ENCODE measurements around the gene COL24A1.
"Not testable (repeated sequence)": the region's sequence is repeated elsewhere in the genome, so short reads cannot be mapped to it uniquely, and the experiment has no call there.

The COL24A1 gene

DNA sequence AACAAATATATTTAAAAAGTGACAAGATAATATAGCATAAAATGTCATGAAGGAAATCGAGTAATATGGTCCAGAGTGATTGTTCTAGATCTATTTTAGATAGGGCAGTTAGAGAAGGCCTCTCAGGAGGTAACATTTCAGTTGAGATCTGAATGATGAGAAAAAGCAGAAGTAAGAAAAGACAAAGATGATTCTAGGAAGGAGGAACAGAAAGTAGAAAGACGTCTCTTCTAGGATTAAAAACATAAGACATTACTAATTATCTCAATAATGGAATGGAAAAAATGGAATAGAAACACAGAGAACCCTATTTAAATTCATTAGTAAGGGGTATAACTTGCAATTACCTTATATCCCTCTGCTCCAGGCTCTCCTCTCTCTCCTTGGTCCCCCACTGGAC, 318.3 kb downstream of the COL24A1 start:
- H3K9ac ChIP-seq (ENCODE audit: low read length) = no peak overlapping the region
- no peak overlapping the region for H3K4me3 ChIP-seq (ENCODE audit: low read depth, low read length, poor library complexity, severe bottlenecking)
- H3K4me2 ChIP-seq (ENCODE audit: low read length) = no peak overlapping the region
- H3K27ac ChIP-seq (ENCODE audit: low read depth, low read length, poor library complexity, severe bottlenecking) = no peak overlapping the region
- no peaks in the 10 kb centered on the region for H3K36me3 ChIP-seq (ENCODE audit: insufficient read depth, low read length)
- no peaks in the 10 kb centered on the region for H3K9me3 ChIP-seq (ENCODE audit: low read length)
- H3F3A ChIP-seq (ENCODE audit: insufficient read depth, low read length) = no peaks in the 10 kb centered on the region
- no peaks in the 10 kb centered on the region for H3K4me1 ChIP-seq (ENCODE audit: insufficient read depth, low read length, severe bottlenecking)
- no peaks in the 10 kb centered on the region for H4K20me1 ChIP-seq (ENCODE audit: insufficient read depth, low read length)
- H3K79me2 ChIP-seq (ENCODE audit: insufficient read depth, low read length) = no peaks in the 10 kb centered on the region
- no peaks in the 10 kb centered on the region for H3K9me2 ChIP-seq (ENCODE audit: low read depth, low read length)
- TF ChIP-seq EZH2 (IDR thresholded peaks at IDR 0.05; ENCODE audit: borderline replicate concordance, low read length) = no peak
- TF ChIP-seq, protein P1, sequence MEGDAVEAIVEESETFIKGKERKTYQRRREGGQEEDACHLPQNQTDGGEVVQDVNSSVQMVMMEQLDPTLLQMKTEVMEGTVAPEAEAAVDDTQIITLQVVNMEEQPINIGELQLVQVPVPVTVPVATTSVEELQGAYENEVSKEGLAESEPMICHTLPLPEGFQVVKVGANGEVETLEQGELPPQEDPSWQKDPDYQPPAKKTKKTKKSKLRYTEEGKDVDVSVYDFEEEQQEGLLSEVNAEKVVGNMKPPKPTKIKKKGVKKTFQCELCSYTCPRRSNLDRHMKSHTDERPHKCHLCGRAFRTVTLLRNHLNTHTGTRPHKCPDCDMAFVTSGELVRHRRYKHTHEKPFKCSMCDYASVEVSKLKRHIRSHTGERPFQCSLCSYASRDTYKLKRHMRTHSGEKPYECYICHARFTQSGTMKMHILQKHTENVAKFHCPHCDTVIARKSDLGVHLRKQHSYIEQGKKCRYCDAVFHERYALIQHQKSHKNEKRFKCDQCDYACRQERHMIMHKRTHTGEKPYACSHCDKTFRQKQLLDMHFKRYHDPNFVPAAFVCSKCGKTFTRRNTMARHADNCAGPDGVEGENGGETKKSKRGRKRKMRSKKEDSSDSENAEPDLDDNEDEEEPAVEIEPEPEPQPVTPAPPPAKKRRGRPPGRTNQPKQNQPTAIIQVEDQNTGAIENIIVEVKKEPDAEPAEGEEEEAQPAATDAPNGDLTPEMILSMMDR (IDR thresholded peaks at IDR 0.05; ENCODE audit: low read length) = no peak
- no peak overlapping the region for H2AFZ ChIP-seq (ENCODE audit: low read length)
- no peaks in the 10 kb centered on the region for H3K27me3 ChIP-seq (ENCODE audit: insufficient read depth, low read length)

DNA sequence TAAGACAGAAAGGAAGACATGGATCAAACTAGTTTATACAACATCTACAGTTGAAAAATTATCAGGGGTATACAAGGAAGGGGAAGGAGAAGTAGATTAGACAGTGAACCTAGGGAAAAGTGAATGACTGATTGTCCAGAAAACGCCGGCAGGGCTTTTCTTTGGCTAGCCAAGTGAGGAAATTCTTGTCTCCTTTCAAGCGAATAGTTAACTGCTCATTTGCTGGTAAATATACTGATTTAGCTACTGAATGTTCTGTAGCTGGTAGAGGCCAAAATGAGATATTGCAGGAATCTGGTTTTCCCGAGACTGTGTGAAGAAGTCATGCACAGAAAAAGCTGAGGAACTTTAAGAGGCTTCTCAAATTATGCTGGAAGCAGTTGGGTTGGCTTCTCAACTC, 319.8 kb downstream of the COL24A1 start:
- Histone ChIP-seq H3K27me3 (ENCODE audit: insufficient read depth, low read length) (no peaks in the 10 kb centered on the region), H3K4me3 (ENCODE audit: low read depth, low read length, poor library complexity, severe bottlenecking) (no peak overlapping the region), H4K20me1 (ENCODE audit: insufficient read depth, low read length) (no peaks in the 10 kb centered on the region), H3K9ac (ENCODE audit: low read length) (no peak overlapping the region), H3K4me1 (ENCODE audit: insufficient read depth, low read length, severe bottlenecking) (no peaks in the 10 kb centered on the region), H3K9me2 (ENCODE audit: low read depth, low read length) (no peaks in the 10 kb centered on the region), H3F3A (ENCODE audit: insufficient read depth, low read length) (no peaks in the 10 kb centered on the region), H3K4me2 (ENCODE audit: low read length) (no peak overlapping the region), H2AFZ (ENCODE audit: low read length) (no peak overlapping the region), H3K27ac (ENCODE audit: low read depth, low read length, poor library complexity, severe bottlenecking) (no peak overlapping the region), H3K79me2 (ENCODE audit: insufficient read depth, low read length) (no peaks in the 10 kb centered on the region), H3K36me3 (ENCODE audit: insufficient read depth, low read length) (no peaks in the 10 kb centered on the region), H3K9me3 (ENCODE audit: low read length) (no peaks in the 10 kb centered on the region)
- TF ChIP-seq EZH2 (IDR thresholded peaks at IDR 0.05; ENCODE audit: borderline replicate concordance, low read length) = no peak
- TF ChIP-seq, protein P1 (IDR thresholded peaks at IDR 0.05; ENCODE audit: low read length) = no peak

DNA sequence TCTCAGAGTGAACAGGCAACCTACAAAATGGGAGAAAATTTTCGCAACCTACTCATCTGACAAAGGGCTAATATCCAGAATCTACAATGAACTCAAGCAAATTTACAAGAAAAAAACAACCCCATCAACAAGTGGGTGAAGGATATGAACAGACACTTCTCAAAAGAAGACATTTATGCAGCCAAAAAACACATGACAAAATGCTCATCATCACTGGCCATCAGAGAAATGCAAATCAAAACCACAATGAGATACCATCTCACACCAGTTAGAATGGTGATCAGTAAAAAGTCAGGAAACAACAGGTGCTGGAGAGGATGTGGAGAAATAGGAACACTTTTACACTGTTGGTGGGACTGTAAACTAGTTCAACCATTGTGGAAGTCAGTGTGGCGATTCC, 323.4 kb downstream of the COL24A1 start:
- not testable (repeated sequence) for H3K9me2 ChIP-seq (ENCODE audit: low read depth, low read length); H3K27ac ChIP-seq (ENCODE audit: low read depth, low read length, poor library complexity, severe bottlenecking); H3K9me3 ChIP-seq (ENCODE audit: low read length); H3K4me3 ChIP-seq (ENCODE audit: low read depth, low read length, poor library complexity, severe bottlenecking); H2AFZ ChIP-seq (ENCODE audit: low read length); H3F3A ChIP-seq (ENCODE audit: insufficient read depth, low read length); H3K4me1 ChIP-seq (ENCODE audit: insufficient read depth, low read length, severe bottlenecking); H3K4me2 ChIP-seq (ENCODE audit: low read length); H3K27me3 ChIP-seq (ENCODE audit: insufficient read depth, low read length); H3K36me3 ChIP-seq (ENCODE audit: insufficient read depth, low read length); H3K9ac ChIP-seq (ENCODE audit: low read length); H4K20me1 ChIP-seq (ENCODE audit: insufficient read depth, low read length); H3K79me2 ChIP-seq (ENCODE audit: insufficient read depth, low read length)

DNA sequence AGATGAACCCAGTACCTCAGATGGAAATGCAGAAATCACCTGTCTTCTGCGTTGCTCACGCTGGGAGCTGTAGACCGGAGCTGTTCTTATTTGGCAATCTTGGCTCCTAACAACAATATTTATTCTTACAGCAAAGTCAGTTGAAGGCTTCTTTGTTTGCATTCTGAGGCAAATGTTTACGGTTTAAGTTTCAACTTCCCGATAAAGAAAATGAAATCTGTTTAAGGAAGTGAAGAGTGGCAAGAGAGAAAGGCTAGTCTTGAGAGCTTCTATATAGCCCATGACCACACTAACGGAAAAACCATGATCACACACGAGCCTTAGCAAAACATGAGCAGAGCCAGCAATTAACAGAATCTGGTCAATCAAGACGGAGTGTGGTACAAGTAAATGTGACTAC, 325.7 kb downstream of the COL24A1 start:
- H3K4me2 ChIP-seq (ENCODE audit: low read length) = no peak overlapping the region
- TF ChIP-seq EZH2 (IDR thresholded peaks at IDR 0.05; ENCODE audit: borderline replicate concordance, low read length) = no peak
- TF ChIP-seq, protein P1 (IDR thresholded peaks at IDR 0.05; ENCODE audit: low read length) = no peak
- H2AFZ ChIP-seq (ENCODE audit: low read length) = no peak overlapping the region
- H3K36me3 ChIP-seq (ENCODE audit: insufficient read depth, low read length) = no peaks in the 10 kb centered on the region
- H3K27me3 ChIP-seq (ENCODE audit: insufficient read depth, low read length) = no peaks in the 10 kb centered on the region
- H3K4me3 ChIP-seq (ENCODE audit: low read depth, low read length, poor library complexity, severe bottlenecking) = no peak overlapping the region
- no peaks in the 10 kb centered on the region for H3K9me3 ChIP-seq (ENCODE audit: low read length)
- H3F3A ChIP-seq (ENCODE audit: insufficient read depth, low read length) = no peaks in the 10 kb centered on the region
- H4K20me1 ChIP-seq (ENCODE audit: insufficient read depth, low read length) = no peaks in the 10 kb centered on the region
- H3K27ac ChIP-seq (ENCODE audit: low read depth, low read length, poor library complexity, severe bottlenecking) = no peak overlapping the region
- H3K4me1 ChIP-seq (ENCODE audit: insufficient read depth, low read length, severe bottlenecking) = no peaks in the 10 kb centered on the region
- no peak overlapping the region for H3K9ac ChIP-seq (ENCODE audit: low read length)
- H3K79me2 ChIP-seq (ENCODE audit: insufficient read depth, low read length) = no peaks in the 10 kb centered on the region
- no peaks in the 10 kb centered on the region for H3K9me2 ChIP-seq (ENCODE audit: low read depth, low read length)

All from OCI-LY1 (cell line).